NCI-H82 treated with DMSO at 0.1 percent for 48 hours (cell line): ENCODE results near the gene IPO4.

Source experiments
- DNase-seq: peaks from one replicate; lab custom pipeline; 2025; ENCODE audit not compliant: unreplicated experiment; lab: John Stamatoyannopoulos, UW

IPO4 gene

DNA sequence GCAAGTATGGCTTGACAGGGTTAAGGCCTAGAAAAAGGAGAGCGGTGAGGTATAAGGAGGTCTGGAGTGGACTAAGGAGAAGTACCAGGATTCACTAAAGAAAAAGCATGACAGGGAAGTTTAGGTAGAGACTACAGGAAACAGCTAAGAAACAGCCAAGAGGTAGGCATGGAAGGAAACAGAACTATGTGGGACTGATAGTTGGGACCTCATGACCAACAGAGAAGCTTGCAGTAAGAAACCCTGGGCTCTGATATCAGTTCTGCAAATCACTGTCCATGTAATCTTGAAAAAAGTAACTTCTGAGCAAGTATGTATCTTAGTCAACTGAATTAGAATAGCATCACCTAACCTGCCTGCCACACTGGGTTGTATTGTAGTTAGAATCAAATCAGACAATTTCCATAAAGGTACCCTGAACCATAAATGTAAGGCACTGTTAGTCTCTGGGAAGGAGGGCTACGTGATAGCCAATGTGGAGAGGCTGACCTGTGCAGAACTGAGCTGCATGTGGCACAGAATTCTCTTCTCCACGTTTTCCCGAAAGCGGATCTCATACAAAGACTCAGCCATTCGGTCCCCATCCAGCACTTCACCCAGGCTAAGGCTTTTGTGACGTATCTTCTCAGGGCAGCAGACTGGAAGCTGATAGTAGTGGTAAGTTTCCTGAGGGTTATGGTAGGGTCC, 5.7 kb upstream of the IPO4 start:
- no peak for DNase-seq

DNA sequence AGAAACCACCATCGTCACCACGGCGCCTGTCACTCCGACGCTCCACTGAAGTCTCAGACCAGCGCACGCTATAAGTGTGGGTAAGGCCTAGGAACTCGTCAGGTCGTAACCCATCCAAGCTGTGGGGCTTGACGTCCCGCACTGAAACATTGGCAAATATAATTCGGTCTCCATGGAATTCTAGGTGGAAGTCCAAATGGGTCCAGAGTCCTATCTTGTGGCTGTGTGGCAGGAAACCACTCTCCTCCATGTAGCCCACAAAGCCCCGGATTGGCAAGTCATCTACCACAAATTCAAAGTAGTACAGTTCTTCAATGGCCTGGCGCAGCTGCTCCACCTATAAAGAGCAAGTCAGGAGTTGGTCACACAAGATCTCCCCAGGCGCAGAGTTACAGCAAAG, 4.3 kb upstream of the IPO4 start:
- no peak for DNase-seq

DNA sequence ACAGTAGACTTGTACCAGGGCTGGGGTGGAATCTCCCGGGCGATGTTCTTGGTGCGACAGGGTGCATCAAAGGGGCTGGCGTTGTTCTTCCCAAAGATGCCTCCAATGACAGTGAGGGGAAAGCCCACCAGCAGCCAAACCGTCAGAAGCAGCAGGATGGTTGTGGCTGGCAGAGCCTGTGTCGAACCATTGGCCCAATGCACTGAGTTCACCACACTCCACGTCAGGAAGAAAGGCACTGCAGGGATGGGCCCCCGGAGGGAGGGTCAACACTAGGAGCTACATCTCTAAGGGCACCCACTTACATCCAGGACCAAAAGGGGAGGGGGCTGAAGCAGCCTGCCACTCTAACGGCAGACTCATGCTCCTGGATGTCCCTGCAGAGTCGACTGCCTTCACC, 1.8 kb upstream of the IPO4 start:
- DNase-seq, result no peak

DNA sequence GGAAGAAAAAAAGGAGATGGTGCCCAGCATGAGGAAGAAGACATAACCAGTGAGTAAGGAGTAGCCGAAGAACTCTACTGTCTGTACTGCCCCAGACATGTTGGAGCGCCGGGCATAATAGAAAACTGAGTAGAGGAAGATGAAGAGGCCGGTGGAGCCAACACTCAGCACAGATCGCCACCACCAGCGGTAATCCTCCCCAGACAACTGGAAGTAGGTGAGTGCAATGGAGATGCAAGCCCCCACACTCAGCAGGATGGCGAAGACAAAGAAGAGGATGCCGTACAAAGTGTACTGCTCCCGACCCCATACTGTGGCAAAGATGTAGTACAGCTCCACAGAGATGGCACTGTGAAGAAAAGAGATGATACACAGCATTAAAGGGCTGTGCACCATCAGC, 844 bp upstream of the IPO4 start:
- DNase-seq, result no peak

DNA sequence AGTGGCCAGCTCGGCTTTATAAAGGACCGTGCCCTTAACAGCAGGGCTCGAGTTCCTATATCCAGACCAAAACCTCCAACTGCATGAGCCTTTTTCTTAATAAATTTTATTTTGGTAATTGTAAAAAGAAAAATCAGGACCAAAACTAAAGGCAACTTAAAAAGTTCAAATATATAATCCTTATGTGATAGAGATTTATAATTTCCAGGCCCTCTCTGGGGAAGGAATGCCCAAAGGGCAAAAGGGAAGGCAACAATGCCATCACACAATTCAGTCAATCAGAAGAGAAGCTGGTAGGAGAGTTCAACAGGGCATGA, 401 bp upstream of the IPO4 start:
- DNase-seq, result no peak

DNA sequence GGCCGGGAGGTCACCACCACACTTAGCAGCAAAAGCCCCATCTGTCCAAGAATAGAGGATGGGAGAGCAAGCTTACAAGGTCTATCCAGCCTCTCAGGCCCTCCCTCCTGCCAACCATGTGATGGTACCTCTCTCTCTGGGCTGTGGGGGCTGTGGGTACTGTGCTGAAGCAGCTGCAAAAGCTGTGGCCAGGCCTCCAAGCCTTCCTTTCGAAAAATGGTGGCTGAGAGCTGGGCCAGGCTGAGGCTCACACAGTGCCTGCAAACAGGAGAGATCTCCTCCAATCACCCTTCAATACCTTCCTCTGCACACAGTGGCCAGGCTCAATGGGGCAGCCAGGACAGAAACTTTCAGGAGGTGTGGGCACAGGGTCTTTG, 1.1 kb downstream of the IPO4 start:
- no peak for DNase-seq

DNA sequence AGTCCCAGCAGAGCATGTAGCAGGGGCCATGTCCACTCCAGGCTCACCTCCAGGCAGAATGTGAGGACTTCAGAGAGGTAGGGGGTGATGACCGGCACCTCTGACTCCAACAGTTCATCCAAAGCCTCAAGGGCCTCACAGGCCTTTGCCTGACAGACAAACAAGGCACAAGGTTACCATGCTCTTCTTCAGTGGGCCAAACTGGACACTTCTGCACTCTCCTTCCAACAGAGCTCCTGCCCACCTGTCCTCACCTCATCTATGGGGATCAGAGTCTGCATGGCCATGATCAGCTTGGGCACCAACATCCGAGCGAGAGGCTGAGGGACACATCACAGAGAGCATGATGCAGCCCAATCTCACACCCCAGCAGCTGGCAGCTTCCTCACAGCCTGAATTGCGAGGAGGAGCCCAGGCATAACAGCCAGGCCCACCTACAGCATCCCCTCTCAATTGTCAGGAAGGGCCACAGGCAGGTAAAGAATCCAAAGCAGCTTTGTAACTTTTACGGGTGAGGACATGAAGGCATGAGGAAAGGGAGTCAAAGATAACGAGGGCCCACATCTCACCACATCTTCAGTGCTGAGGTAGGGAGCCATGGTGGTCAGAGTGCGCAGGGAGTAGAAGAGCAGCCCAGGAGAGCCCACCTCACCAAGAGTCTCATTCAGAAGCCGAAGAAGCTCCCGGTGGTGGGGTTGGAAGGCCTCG, 1.6 kb downstream of the IPO4 start:
- no peak for DNase-seq

DNA sequence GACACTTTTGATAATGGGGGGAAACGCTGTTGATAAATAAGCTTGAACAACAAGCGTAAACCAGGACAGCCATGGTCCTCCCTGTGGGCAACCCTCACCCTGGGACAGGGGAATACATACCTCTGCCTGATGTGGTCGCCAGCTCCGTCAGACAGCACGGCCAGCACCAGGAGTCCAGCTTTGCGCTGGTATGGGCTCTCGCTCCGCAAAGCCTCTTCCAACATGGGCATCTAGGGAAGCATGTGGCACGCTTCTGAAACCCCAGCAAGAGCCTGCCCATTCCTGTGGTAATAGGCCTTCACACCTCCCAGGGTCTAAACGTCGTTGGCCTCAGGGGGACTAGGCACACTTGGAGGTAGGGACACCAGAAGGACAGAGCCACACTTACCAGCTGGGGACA, 2.9 kb downstream of the IPO4 start:
- no peak for DNase-seq

DNA sequence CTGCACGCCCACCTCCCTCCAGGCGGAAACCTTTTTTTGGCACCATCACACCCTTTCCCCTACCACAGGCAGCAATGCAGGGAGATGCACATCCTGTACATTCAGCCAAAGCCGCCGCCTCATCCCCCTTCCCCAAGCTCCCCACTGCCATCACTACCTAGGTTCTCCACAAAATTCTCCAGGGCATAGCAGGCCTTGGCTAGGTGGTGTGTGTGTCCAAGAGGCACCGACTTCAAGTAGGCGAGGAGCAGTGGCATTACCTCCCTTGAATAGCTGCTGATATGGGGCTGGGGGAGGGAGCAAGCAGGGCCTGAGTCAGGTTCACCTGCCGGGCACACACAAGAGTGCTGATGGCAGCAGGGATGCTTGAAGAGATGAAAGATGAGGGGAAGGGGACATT, 3.6 kb downstream of the IPO4 start:
- DNase-seq, result no peak

DNA sequence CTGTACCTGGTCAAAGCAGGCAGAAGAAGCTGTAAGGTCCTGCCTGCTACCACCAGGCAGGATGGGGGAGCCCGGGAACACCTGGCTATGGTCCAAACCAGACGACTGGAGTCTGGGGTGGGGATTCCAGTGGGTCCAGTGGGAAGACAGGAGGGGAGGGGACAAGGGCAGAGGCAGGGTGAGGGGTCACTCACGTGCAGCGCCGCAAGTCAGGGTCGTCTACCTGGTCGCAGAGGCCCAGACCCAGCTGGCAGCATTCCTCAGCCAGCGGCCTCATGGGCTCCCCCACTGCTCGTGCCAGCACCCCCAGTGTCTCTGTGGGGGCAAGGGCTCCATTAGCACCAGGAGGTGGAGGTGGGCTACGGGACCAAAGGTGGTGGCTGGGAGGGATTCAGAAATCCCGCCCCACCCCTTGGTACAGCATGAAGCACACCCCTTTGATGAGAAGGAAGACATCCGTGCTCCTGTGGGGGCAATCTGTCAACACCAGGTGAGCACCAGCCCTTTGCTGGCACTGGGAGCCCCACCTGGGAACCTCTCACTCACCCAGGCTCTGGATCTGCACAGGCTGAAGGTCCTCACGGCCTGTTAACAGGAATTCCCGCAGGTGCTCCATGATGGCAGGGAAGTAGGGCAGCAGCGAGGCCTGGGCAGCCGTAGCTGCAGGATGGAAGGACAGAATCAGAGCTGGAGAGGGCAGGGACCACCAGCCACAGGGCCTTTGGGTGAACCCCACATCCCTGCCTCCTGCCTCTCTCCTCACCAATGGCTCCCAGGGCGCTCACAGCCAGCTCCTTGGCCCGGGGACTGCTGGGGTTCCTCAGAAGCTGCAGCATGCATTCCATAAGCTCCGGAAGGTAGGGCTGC, 4.3 kb downstream of the IPO4 start:
- DNase-seq, result no peak

DNA sequence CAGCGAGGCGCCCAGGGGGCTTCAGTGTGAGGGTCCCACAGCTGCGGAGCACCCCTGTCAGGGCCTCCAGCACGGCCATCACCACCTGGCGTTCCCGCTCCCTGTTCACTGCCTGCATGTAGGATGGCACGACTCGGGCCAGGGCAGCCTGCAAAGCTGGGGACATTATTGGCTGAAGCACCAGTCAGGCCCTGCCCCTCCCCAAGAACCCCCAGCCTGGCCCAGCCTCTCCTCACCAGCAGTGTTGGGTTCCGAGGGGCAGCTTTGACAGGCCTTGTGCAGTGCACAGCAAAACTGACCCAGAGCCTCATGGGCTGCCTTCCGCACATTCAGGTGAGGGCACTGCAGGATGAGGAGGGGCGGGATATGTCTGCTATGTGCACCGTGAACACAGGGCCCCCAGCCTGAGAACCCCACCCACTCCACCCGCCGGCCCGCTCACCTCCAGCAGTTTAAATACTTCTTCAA, 5.6 kb downstream of the IPO4 start:
- no peak for DNase-seq

DNA sequence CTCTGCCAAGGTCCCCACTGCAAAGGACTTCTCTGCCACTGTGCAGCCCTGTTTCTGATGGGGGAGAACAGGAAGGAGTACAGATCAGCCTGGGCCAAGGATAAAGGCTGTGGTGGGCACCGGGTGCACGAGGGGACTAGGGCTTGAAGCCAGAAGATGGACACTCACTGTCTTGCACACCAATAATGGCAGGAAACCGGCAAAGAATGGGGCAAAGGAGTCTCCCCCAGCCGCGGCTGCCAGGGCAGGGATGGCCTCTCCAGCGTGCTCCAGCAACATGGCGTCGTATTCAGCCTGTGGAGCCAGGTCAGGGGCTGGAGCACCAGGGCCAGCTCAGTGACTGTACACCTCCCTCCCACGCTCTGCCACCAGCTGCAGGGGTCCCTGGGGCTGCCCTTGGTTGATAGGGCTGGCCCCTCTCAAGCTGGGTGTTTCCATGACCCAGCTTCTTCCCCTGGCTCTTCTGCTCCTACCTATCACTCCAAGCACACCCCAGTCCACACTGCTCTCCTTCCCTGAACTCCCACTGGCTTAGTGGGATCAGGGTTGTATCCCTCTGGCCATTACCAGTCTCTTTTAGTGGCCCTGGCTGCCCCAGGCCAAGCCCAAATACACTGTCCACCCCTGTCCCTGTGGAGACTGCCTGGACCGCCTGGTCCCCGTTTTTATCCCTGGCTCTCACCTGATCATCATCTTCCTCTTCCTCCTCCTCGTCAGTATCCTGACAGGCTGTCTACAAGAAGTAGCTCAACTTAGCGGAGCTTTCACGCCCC, 6.3 kb downstream of the IPO4 start:
- DNase-seq, result no peak

DNA sequence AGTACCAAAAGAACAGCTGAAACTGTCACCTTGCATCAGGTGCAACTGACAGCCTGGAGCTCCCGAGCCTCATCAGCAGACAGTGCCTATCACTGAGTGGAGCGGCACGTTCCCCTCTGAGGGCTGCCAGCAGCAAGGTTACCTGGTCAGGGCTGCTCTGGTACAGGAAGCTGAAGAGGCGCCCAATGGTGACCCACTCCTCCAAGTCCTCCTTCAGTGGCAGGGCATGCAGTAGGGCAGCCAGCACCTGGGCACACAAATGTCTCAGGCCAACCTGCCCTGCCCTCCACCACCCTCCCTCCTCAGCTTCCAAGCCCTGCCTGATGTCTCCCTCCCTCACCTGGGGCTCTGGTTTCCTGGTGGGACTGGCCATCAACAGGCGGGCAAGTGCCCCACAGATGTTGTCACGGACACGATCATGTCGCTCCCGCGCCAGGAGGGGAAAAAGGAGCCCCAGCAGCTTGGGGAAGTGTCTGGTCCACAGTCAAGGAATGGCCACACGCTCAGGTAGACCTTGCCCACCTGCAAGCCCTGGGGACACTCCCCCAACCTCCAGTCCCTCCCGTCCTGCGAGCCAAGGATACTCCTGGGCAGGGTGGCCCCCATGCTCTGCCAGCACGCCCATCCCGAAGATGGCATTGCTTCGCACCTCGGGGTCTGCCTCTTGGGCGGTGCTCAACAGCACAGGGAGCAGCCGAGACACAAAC, 7.1 kb downstream of the IPO4 start:
- DNase-seq, result no peak

DNA sequence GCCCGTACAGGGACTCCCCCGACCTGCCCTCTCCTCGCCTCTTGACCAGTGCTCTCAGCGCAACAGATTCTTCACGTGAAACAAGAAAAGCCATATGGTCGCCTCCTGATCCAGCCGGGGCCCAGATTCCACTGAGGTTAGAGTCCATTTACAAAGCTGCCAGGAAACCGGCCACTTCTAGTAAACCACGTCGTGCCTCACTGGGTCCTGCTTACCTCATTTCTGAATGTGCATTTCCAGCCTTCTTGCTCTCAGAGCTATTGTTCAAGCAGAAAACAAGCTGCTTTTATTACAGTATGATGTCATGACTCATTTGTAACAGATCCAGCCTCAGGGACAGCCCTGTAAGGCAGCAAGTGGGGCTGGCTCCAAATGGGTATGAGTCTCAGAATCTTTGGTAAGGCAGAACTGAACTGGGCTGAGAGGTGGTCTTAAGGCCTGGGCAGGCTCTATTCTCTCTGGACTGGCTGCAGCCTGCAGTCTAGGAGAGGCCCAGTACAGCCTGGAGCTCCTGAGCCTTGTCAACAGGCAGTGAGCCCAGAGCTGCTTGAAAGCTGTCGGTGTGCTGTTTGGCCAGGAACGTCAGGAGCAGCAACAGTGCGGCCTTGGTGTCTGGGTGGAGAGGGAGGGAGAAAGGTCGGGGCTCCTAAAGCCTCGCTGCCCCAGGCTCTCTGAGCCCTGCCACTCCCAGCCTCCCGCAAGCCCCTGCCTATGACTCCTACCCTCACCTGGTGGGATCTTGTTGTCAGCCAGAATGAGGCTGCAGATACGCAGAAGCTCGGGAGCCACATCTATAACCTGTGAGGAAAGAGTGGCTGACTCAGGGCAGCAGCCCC, 8.4 kb downstream of the IPO4 start:
- no peak for DNase-seq

DNA sequence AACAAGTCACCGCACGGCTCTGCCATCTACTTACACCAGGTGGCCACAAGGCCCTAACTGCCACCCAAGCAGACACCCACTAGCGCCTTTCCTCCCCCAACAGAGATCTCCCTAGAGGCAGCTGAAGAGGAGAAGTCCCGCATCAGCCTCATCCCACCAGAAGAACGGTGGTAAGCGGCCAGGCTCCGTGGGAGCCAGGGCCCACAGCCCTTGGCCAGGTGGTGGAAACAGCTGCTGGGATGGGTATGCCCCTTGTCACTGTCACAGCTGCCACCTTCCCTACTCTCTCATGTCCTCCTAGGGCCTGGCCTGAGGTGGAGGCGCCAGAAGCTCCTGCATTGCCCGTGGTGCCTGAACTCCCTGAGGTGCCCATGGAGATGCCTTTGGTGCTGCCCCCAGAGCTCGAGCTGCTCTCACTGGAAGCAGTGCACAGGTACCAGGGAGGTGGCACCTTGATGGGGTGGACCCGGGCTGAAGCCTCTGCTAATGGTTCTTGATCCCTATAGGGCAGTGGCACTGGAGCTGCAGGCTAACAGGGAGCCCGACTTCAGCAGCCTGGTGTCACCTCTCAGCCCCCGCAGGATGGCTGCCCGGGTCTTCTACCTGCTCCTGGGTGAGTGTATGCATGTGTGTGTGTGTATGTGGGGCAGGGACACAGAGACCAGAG, 9.2 kb downstream of the IPO4 start:
- no peak for DNase-seq

DNA sequence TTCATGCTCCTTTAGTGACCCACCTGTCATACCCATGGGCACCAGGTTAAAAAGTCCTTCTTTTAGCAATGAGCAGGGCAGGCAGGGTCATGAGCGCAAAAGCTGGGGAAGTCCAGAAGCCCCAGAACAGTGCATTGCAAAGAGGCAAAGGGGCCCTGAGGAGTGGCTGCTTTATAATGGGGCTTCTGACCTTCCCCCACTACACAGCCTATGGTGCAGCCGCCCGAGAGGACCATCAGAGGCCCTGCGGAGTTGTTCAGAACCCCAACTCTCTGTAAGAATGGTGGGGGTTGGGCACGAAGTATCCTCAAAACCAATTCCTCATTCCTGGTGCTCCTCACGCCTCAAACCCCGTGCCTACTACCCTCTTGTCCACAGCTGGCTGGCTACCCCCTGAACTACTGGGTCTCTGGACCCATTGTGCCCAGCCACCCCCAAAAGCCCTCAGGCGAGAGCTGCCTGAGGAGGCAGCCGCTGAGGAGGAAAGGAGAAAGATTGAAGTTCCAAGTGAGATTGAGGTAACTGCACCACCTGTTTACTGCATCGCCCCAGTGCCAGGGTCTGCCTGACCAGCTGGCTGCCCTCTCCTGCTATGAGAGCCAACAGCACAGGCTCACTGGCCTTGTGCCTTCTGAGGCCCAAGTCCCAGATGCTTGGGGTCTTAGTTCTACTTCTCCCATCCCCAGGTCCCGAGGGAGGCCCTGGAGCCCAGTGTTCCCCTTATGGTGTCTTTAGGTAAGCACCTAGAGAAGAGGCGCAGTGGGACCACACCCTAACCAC, 10.0 kb downstream of the IPO4 start:
- no peak for DNase-seq

DNA sequence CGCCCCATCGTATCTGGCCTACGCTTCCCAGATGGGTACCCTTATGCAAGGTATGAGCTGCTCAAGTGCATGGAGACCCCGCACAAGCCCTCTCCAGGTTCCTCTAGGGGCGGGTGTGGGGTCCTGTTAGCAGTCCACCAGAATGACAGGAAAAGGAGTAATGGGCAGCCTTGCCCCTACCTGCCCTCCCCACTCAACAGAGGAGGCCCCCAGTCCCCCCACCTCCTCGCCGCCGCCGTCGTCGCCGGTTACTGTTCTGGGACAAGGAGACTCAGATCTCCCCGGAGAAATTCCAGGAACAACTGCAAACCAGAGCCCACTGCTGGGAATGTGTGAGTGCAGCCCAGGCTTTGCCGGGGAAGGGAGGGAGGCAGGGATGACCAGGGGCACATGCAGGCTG, 10.7 kb downstream of the IPO4 start:
- DNase-seq, result no peak

DNA sequence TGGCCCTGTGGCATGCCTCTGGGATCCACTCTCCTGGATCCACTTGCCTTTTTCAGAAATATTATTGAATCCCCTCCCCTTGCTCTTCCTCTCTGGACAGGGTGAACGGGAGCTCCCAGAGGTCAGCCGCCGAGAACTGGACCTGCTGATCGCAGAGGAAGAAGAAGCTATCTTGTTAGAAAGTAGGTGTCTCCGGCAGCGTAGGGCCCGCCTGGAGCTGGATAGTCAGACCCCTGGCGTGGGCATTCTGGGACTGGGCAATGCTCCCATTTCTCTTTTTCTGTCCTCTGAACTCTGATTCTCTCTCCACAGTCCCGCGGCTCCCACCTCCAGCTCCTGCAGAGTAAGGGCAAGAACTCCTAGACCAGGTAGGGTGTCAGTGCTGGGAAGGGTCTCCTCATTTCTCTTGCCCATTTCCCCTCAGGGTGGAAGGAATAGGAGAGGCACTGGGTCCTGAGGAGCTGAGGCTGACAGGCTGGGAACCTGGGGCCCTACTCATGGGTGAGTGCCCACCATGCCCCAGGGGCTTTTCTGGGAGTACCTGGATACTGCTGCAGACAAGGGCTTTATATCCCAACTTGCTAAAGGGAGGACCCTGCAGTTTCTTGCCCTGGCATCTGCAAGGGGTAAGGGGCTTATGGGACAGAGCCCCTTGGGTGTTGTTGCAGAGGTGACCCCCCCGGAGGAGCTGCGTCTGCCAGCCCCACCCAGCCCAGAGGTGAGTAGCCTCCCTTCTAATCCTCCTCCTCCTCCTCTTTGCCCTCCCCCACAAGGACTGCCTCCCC, 11.4 kb downstream of the IPO4 start:
- no peak for DNase-seq
